ENCODE measurements around the gene IGSF23.

DNA sequence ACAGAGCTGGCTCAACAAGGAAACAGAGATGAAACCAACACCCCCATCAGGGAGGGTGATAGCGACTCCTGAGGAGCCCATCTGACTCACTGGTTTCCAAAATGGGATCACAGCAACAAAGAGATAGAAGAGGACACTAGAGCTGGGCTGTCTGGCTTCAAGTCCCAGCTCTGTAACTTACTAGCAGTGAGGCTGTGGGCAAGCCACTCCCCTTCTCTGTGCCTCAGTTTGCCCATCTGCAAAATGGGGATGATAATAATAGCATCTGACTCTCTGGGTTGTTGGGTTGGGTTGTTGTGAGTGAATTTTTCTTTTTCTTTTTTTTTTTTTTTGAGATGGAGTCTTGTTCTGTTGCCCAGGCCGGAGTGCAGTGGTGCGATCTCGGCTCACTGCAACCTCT, 14.3 kb downstream of the IGSF23 start:
- TF ChIP-seq CTCF (IDR thresholded peaks at IDR 0.05), result no peak
- TF ChIP-seq POLR2A (IDR thresholded peaks at IDR 0.05), result no peak

Measured in Peyer's patch (tissue), 4 donors.